DMS53 treated with DMSO at 0.1 percent for 48 hours (cell line): ENCODE data around the gene PIEZO1.

Experiments
- DNase-seq: peaks from one replicate; lab custom pipeline; 2025; ENCODE audit not compliant: unreplicated experiment; lab: John Stamatoyannopoulos, UW

PIEZO1 gene

DNA sequence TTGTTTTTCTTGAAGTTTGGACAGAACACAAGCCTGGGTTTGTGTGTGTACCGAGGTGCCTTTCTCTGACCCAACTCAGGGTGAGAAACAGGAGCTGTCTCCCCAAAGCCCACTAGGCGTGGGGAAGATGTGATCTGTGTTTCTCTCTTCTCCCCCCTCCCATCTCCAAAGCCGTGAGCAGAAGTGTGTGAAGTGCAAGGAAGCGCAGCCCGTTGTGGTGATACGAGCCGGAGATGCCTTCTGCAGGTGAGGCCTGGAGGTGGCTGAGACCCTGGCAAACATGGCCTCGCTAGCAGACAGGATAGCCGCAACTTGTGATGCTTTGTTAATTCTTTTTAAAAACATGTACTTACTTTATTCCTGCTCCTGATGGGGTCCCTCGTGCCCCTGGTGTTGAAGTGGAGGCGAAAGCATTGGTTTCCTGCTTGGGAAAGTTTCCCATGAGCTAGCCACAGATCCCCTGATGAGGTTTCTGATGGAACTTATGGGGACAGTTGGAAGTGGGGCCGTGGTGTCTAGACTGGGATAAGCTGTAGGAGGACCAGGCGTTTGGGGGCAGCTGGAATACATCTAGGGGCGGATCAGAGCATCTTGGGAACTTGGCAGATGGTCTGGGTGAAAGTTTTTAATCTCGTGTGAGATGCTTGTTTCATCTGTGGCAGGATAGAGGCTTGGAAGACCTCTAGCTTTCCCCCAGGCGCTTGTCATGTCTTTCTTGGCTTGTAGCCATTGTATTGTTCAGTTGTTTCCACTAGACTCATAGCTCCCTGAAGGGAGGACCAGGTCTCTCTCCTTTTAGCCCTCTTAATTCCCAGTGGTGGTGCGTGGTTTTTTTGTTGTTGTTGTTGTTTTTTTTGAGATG lies 77.8 kb downstream of the PIEZO1 start:
- peak; percentile 9 for DNase-seq

DNA sequence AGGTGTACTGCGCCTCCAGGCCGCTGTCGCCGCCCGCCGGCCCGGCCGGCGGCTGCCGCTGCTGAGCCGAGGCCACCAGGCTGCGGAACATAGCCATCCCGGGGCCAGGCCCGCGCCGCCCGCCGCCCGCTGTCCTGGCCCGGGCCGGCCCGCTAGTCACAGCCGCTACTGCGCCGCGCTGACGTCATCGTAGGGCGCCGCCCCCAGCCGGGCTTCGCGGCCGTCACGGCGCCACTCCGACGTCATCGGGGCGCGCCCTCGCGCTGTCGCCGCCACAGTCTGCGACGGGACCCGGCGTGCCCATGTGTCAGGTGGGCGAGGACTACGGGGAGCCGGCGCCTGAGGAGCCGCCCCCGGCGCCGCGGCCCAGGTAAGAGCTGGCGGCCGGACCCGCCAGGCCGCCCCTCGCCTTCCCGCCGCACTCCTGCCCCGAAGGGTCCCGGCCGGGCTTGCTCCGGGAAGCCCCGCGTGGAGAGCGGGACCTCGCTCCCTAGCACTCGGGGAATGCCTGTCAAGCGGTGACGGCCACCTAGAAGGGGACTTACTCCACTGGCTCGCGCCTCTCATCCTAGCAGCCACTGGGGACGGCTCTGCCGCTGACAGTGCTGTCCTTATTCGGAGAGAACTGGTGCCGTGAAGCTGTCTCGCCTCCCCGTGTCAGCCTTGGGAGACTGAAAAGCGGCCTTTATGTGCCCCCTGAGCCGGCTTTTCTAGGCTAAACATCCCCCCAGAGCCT lies 78.6 kb downstream of the PIEZO1 start, which contains the start of the genes CTU2 and RNF166:
Gene CTU2, plus strand, starts transcription at position 275 of the 736 bp plus-strand sequence. Its CDS starts 28 bp downstream, at position 303.
Gene RNF166, minus strand, starts transcription at position 180 of the 736 bp plus-strand sequence. Its CDS starts 83 bp downstream, at position 97.
- DNase-seq = peak; percentile 35

DNA sequence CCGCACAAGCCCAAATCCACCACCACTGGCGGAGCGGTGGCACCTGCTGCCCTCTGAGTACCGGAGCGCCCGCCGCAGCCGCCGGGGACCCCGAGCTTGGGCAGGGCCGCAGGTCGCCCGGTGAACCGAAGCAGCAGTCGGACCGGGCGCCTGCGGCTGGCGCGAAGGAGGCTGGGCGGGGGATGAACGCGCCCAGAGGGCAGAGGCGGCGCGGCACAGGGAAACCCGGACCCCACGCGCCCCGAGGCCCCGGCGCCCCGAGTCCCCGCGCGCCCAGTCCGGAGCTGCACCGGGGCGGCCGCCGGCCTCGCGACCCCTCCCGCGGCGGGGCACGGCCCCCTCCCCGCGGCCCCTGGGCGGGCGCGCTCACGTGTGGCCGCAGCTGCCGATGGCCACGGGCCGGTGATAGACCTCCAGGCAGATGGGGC lies 79.2 kb downstream of the PIEZO1 start:
- DNase-seq = no peak

DNA sequence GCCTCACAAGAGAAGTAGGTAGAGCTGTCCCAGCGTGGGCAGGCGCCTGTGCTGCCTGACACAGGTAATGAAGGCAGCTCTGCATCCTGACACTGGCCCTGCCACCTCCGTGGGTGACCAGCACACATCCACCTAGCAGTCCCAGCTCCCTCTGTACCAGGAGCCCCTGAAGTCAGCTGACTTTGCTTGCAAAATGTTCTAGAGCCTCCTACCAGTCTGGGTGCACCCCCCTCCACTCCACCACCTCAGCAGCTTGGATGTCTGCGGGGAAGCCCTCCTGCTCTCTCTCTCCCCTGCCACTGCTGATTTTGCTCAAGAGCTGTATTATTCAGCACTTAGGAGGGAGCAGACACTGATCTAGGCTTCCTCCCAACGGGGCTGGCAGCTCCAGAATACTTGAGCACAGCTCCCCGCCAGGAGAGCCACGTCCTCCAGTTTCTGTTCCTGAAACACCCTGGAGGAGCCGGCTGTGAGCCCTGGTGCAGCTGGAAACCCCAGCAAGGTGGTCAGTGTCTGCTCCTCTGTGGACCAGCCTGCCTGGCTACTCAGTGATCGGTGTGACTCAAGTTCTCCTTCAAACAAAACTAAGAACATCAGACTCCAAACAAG lies 79.8 kb downstream of the PIEZO1 start:
- DNase-seq = no peak

DNA sequence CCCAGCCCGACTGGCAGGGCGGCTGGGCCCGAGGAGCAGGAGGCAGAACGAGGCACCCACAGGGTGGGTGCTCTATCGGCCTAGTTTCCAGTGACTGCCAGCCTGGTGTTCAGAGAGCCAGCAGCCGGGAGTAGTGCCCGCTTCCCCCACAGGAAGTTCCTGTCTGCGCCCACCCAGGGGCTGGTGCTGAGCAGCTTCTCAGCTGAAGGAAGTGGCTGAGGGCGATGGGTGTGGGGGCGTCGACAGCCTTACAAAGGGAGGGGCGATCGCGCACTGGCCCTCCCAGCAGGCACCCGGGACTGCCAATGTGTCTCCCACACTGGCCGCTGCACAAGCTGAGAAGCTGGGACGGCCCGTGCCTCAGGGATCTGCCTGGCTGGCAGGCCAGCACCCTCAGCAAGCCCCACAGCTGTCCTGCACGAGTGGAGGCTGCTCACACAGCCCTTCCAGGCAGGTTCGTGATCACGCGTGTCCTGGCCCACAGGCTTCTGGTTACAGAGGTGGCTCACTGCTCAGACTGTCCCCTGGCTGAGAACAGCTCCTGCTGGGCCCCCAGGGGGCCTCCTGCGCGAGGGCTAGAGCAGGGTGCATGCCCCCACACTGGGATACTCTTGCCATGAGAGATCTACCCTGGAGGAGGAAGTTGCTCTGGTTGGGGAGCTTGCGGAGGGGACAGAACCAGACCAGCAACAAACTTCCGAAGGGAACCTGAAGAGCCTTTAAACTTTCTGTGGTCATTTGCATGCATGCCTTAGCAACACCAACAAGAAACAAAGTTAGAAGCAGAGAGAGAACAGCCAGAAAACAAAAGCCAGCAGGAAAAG lies 81.3 kb downstream of the PIEZO1 start:
- DNase-seq = no peak

DNA sequence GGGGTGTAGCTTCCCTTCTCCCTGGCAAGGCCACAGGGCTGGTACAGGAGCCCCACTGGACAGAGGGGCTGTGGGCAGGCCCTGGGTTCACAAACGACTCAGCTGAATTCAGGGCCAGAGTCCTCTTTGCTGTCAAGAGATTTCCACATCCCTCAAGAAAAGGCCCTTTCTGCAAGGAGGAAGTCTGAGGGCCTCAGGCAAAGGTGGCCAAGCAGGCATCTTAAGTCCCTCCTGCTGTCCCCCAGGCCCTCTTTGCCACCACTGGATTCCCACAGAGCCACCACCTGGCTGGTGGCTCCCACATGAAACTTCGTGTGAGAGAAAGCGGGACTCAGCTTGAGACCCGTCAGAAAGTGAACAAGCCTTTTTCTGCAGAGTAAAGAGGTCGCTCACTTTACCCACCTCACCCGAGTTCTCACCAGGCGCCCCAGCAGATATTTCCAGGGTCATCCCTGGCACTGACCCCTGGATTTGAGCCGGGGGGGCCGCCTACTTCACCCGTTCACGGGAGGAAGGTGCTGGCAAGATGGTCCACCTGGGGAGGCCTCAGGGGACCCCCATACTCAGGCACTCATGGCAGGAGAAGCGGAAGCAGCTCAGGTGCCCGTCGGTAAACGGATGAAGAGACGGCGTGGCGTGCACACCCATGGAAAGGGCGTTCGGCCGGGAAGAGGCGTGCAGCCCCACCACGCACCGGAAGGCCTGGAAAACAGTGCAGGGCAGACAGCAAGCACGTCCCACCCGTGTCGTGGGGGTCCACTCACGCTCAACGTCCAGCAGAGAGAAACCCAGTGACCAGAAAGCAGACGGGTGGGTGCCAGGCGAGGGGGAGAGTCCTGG lies 82.4 kb downstream of the PIEZO1 start:
- no peak for DNase-seq

DNA sequence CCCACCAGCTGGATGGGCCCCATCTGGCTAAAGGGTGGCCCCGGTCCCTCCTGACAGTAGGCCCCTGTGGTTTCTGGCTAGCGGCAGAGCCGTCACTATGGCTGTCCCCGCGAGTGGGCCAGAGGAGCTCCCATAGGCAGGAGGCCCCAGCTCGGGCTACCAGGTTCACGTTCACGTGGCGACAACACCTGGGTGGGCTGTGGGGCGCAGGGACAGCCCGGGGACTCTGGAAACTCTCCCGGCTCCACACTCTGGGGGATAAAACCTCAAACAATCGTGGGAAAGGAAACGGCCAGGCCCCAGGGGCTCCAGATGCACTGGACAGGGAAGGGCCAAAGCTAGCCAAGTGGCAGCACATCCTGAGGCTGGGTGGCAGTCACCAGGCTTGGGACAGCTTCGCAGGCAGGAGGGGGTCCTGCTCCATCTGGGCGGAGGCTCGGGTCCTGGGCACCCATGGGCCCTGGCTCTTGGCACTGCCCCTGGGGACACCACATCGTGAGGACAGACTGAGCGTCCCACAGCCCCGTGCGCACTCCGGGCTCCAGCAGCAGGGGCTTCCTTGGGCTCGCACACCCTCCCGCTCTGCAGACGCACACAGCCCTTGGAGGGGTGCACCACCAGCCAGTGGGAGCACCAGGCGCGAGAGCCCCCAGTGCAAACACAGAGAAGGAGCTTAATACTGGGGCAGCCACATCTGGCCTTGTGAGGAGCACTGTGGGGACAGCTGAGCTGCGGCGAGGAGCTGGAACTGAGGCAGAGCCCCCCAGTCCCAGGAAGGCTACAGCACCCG lies 83.2 kb downstream of the PIEZO1 start:
- no peak for DNase-seq

DNA sequence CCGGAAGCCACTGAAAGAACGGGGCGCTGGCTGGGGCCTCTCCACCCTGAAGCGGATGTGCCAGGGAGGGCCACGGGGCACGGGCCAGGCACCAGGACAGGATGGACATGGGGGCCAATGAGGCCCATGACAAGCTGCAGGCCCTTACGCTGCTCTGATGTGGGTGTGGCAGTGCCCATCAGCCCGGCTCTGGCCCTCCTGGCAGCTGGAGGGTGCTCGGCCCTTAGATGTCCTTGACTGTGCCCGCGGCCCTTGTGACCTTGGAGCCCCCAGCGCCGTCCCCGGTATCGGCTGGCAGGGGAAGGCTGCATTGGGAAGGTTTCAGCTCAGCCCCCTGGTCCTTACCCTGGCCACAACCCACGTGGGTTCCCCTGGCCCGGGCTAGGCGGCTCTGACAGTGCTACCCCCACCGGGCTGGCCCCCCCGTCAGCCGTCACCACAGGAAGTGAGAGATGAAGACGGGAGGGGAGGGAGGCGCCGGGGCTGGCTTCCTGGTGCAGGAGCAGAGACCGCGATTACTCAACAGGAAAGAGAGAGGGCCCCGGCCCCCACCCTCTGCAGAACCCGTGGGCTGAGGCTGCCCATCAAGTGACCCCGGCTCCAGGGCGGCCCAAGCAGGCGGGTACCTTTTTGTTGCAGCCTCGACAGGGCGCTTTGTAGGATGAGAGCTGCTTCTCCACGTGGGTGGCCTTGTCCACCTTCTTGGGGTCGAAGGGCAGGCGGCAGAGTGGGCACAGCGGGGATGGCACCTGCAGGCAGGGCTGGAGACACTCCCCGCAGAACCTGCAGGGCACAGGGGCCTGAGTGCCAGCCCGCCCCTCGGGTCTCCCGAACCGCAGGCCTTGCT lies 84.2 kb downstream of the PIEZO1 start:
- DNase-seq = no peak

DNA sequence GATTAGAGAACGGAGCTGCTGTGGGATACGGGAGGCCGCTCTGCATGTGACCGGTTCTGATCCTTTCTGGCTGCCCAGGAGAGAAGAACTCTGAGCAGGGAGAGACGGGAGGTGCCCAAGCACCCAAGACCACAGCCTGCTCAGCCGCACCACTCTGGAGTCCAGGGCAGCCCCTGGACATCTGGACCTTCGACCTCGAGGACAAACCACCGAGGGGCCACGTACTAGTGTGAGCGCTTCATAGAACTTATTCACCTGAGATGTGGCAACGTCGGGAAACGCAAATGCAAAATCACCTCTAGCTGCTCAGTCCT lies 84.7 kb downstream of the PIEZO1 start:
- no peak for DNase-seq

DNA sequence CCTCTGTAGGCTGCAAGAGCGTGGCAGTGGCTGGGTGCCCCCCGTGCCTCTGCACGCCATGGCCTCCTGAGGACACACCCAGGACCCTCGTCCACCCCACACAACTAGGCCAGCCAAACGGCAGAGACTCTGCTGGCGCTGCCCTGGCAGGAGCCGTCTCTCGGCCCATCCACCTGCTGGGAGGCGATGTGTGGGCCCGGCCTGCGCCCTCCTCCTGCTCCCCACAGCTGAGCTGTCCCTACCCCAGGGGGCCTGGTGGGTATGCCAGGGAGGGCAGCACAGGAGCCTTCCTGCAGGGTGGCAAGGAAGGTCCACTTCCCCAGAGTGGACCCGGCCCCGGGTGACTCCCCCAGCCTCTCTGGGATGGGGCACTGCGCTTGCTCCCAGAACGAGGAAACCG lies 85.8 kb downstream of the PIEZO1 start:
- DNase-seq = no peak

DNA sequence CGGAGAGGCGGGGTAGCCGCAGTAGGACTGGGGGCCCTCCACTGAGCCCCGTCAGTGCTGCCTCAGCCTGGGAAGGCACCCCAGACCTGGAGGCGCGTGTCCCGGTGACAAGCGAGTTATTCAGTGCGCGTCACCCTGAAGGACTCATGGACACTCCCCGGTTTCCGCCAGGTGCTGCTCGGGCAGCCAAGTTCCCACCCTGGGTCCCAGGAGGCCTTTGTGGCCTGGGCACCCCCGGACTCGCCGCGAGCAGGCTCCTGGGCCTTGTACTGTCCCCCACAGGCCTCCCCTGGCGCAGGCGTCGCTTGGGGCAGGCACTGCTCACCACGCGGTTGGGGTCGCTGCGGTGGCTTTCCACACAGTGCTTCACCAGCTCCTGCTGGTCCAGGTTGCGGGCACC lies 86.4 kb downstream of the PIEZO1 start:
- no peak for DNase-seq

DNA sequence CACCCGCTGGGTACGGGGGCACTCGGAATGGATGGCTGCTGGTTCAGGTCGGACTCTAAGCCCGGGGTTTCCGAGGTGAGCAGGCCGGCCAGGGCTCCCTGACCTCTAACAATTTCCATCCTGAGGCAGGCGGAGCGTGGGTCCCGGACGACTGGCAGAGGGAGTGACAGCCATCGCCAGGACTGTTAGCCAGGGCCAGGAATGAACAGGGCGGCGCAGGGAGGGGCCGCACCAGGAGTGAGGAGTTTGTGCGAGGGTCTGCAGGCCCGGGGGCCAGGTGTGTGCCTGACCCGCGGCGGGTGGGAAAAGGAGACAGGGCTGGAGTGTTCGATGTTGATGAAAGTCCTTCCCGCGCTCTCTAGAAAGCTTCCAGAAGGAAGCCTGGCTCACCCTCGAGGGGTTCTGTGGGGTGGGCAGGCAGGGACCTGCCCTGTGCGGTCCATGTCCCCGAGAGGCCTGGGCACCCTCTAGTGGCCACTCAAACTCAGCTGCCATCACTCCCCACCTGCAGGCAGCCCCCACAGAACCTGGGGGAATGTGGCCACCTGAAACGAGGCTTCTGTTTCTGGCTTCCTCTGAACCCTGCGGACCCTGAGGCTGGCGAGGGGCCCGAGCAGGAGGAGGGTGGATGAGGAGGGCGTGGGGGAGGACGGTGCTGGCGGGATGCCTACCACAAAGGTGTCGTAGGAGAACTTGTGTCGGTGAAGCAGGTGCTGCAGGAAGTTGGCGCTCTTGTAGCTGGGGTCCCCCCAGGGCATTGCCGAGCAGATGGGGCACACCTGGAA lies 87.0 kb downstream of the PIEZO1 start:
- no peak for DNase-seq

DNA sequence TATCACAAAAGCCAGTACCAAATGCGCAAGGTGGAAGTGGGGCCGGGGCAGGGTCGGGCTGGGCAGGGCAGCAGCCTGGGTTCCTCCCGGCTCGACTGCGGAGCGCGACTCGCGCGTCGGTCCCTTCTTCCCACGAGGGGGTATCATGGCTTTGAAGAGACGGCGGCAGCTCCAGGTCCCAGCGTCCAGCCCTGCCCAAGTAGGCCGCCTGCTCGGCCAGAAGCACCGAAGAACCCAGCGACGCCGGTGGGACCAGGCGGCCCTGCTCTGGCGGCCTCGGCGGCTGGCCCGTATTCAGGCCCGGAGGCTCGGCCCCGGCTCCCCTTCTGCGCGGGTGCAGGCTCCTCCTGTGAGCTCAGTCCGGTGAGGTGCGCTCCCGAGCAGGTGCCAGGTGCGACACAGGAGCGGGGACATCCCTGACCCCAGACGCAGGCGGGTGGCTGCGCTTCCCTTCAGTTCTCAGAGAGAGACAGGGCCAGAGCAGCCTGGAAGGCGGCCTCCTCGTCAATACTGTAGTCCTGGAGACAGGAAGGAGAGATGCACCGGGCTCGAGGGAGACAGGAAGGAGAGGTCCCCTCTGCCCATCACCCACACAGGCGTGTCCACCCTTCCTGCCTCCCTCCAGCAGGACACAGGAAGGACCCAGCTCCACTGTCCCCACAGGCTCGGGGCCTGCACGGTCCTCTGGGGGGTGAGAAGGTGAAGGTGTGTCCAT lies 87.7 kb downstream of the PIEZO1 start:
- no peak for DNase-seq

DNA sequence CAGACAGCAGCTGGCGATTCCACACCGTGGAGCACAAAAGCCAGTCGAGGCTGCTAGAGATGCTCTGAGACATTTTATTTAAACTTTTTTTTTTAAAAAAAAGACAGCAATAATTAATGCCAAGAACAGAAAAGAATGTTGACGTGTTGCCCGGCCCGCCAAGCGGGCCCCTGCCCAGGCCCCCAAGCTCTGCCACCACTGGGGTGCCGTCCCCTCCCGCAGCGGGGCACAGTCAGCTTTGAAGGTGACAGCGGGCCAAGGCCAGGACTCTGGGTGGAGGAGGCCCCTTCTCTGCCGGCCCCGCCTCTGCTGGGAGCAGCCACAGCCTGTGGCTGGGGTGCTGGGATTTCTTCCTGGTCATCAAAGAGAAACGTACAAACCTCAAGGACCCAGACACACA lies 88.6 kb downstream of the PIEZO1 start:
- DNase-seq = no peak

DNA sequence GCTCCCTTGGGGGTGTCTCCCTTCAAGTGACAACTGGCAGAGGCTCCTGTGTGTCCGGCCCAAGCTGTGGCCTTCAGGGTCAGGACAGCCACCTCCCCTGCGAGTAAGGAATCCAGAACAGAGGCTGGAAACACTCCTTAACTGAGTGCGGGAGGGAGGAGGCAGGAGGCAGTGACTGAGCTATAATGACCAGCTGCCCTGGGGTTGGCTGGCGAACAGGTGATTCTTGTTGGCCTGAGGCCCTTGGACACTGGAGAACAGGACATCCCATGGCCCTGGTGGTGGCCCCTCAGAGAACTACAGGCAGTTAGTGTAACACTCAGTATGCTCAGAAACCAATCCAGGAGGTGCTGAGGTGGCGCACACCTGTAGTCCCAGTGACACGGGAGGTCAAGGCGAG lies 89.3 kb downstream of the PIEZO1 start:
- DNase-seq = no peak

DNA sequence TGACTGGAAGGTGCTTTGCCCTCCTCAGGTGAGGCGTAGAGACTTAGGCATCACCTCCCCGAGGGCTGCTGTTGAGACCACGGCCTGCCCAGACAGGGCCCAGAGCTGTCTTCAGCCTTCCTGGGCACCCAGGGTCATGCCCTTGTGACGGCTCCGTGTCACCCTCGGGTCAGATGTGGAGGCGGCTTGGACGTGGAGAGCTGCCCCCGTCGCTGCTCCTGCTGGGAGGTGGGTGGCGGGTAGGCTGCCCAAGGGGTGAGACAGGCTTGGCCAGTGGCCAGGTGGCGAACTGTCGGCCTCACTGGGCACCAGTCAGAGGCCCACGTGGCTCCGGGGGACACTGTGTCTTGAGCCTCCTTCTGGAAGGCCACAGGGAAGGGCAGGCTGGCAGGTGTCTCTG lies 89.8 kb downstream of the PIEZO1 start:
- no peak for DNase-seq
